Smooth muscle cell (in vitro differentiated cells): ENCODE results near the gene NOX5. TPM values are rescaled to one million over a fixed set of nuclear protein-coding genes. Genes with fewer than 3 reads are reported as not detected.
A peak's percentile ranks its signal among the peaks of the same experiment; 100 is the strongest.

Source experiments
- DNase-seq: peaks from one replicate; lab custom pipeline; 2025; ENCODE audit not compliant: unreplicated experiment; lab: John Stamatoyannopoulos, UW
- H2AFZ ChIP-seq: fragments of 200-600 bp; sonication (generic); 2 replicates; pipeline ENCODE4 v1.6.0; 2016; ENCODE audit warnings: antibody characterized with exemption, low read depth, mild to moderate bottlenecking
- H3F3A ChIP-seq: fragments of 200-600 bp; sonication (generic); 2 replicates; pipeline ENCODE4 v1.6.0; 2017; ENCODE audit warnings: antibody characterized with exemption, low read depth
- H3K27ac ChIP-seq: fragments of 200-600 bp; sonication (generic); 2 replicates; pipeline ENCODE4 v1.5.1; 2016; ENCODE audit warnings: low read depth, mild to moderate bottlenecking
- H3K27me3 ChIP-seq: fragments of 200-600 bp; sonication (generic); 2 replicates; pipeline ENCODE4 v1.6.1; 2016; ENCODE audit warnings: low read depth, mild to moderate bottlenecking
- H3K36me3 ChIP-seq: fragments of 200-600 bp; sonication (generic); 2 replicates; pipeline ENCODE4 v1.5.1; 2016; ENCODE audit warnings: low read depth
- H3K4me1 ChIP-seq: fragments of 200-600 bp; sonication (generic); 2 replicates; pipeline ENCODE4 v1.5.1; 2016; ENCODE audit warnings: low read depth
- H3K4me2 ChIP-seq: fragments of 200-600 bp; sonication (generic); 2 replicates; pipeline ENCODE4 v1.6.0; 2016; ENCODE audit warnings: mild to moderate bottlenecking
- H3K4me3 ChIP-seq: fragments of 200-600 bp; sonication (generic); 2 replicates; pipeline ENCODE4 v1.5.1; 2016; ENCODE audit warnings: mild to moderate bottlenecking
- H3K79me2 ChIP-seq: fragments of 200-600 bp; sonication (generic); 2 replicates; pipeline ENCODE4 v1.6.0; 2016; ENCODE audit warnings: low read depth, mild to moderate bottlenecking
- H3K9ac ChIP-seq: fragments of 200-600 bp; sonication (generic); 2 replicates; pipeline ENCODE4 v1.6.0; 2016; ENCODE audit warnings: low read depth
- H3K9me3 ChIP-seq: fragments of 200-600 bp; sonication (generic); replicated peaks from 2 replicates; pipeline ENCODE4 v1.5.1; 2016; ENCODE audit warnings: low read depth
- H4K20me1 ChIP-seq: fragments of 200-600 bp; sonication (generic); 2 replicates; pipeline ENCODE4 v1.6.0; 2016; ENCODE audit warnings: low read depth
- WGBS: methylation state at CpG from one replicate; pipeline ENCODE4 v1.1.7; 2016; ENCODE audit warnings: low lambda C conversion rate; 5-methylcytosine and 5-hydroxymethylcytosine counted together
- polyA plus RNA-seq: library from polyadenylated mRNA; unstranded; fragments of >200 nt; fragmentation: Nextera tagmentation; extraction: Ambion mirVana; gene quantifications from 2 replicates; pipeline ENCODE4 v1.2.1, GENCODE V29; 2016
- total RNA-seq: library from RNA; depleted of rRNA; stranded (reverse); fragments of >200 nt; gene quantifications from 2 replicates; pipeline ENCODE4 v1.2.3, GENCODE V29; 2014
- TF ChIP-seq, protein P1 (sequence below): fragments of 200-600 bp; sonication (generic); IDR thresholded peaks from 2 replicates; pipeline ENCODE4 v1.5.1; 2017; ENCODE audit warnings: borderline replicate concordance, mild to moderate bottlenecking, antibody characterized with exemption; ENCODE audit not compliant: insufficient read depth, poor library complexity, severe bottlenecking

The NOX5 gene
- total and polyA plus RNA-seq, 2 experiments from 2014 or later, result 0.16 to 0.22 TPM

DNA sequence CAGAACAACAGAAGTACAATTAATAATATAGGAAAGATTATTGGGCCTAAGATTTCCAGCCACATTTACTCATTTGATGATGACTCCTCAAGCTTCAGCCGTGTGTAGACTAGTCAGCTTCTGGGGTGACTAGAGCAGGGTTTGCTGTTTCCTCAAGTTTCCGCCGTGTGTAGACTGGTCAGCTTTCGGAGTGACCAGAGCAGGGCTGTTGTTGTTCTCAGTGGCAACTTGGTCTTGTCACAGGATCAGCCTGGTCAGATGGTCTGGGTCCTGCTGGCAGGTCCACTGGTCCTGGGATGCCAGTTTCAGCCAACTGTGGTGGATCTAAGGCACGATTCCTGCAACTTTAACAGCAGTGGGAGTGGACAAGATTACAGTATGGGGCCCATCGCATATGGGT lies 21.8 kb upstream of the NOX5 start:
- Histone ChIP-seq H3K9ac (no peak overlapping the region), H3K27me3 (no peaks in the 10 kb centered on the region), H3K36me3 (no peaks in the 10 kb centered on the region), H3K27ac (peak overlapping the region; percentile 26), H3K4me3 (no peak overlapping the region), H2AFZ (no peak overlapping the region), H3K4me2 (peak overlapping the region; percentile 28), H3K79me2 (no peaks in the 10 kb centered on the region), H4K20me1 (no peaks in the 10 kb centered on the region), H3K9me3 (no peaks in the 10 kb centered on the region), H3F3A (peaks cover 22% of the 10 kb centered on the region), H3K4me1 (no peaks in the 10 kb centered on the region)
- 86% methylated on average over 6 of the region's 6 CpGs for WGBS
- DNase-seq, result no peak
- TF ChIP-seq, protein P1, sequence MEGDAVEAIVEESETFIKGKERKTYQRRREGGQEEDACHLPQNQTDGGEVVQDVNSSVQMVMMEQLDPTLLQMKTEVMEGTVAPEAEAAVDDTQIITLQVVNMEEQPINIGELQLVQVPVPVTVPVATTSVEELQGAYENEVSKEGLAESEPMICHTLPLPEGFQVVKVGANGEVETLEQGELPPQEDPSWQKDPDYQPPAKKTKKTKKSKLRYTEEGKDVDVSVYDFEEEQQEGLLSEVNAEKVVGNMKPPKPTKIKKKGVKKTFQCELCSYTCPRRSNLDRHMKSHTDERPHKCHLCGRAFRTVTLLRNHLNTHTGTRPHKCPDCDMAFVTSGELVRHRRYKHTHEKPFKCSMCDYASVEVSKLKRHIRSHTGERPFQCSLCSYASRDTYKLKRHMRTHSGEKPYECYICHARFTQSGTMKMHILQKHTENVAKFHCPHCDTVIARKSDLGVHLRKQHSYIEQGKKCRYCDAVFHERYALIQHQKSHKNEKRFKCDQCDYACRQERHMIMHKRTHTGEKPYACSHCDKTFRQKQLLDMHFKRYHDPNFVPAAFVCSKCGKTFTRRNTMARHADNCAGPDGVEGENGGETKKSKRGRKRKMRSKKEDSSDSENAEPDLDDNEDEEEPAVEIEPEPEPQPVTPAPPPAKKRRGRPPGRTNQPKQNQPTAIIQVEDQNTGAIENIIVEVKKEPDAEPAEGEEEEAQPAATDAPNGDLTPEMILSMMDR, result no peak

DNA sequence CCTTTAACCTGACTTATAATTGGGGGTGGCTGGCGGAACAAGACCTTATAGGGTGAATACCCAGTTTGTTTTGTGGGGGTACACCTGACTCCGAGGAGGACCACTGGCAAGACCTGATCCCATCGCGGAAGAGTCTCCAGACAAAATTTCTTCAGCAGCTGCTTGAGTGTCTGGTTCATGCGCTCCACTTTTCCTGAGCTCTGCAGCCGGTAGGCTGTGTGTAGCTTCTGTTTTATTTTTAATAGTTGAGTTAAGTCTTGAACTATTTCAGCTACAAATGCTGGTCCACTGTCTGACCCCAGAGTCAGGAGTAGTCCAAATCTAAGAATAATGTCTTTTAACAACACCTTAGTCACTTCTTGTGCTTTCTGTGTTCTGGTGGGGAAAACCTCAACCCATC lies 21.2 kb upstream of the NOX5 start:
- H3K4me1 ChIP-seq, result no peaks in the 10 kb centered on the region
- no peaks in the 10 kb centered on the region for H3K9me3 ChIP-seq
- 85% methylated on average over 6 of the region's 6 CpGs for WGBS
- no peak overlapping the region for H2AFZ ChIP-seq
- no peaks in the 10 kb centered on the region for H4K20me1 ChIP-seq
- no peaks in the 10 kb centered on the region for H3K36me3 ChIP-seq
- peak overlapping the region; percentile 28 for H3K4me2 ChIP-seq
- H3K4me3 ChIP-seq, result no peak overlapping the region
- H3F3A ChIP-seq, result peaks cover 22% of the 10 kb centered on the region
- TF ChIP-seq, protein P1, result no peak
- no peaks in the 10 kb centered on the region for H3K79me2 ChIP-seq
- no peaks in the 10 kb centered on the region for H3K27me3 ChIP-seq
- peak overlapping the region; percentile 25 for H3K27ac ChIP-seq
- no peak for DNase-seq
- H3K9ac ChIP-seq, result no peak overlapping the region

DNA sequence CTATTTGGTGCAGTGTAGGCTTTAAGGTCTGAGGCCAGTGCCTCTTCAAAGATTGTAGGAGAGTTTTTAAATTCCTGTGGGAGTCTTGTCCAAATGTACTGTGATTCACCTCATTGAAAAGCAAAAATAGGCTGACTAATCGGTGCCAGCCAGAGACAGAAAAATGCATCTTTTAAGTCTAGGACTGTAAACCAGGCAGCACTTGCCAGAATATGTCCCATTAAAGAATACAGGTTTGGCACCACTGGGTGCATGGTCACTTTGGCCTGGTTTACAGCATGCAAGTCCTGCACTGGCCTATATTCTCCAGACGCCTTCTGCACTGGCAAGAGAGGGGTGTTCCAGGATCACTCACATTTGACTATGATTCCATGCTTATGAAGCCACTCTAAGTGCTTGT lies 20.3 kb upstream of the NOX5 start:
- peaks cover 22% of the 10 kb centered on the region for H3F3A ChIP-seq
- no peaks in the 10 kb centered on the region for H3K27me3 ChIP-seq
- H3K9me3 ChIP-seq, result no peaks in the 10 kb centered on the region
- H4K20me1 ChIP-seq, result no peaks in the 10 kb centered on the region
- WGBS, result 33% methylated on average over 2 of the region's 2 CpGs
- DNase-seq, result no peak
- no peak overlapping the region for H2AFZ ChIP-seq
- H3K4me3 ChIP-seq, result no peak overlapping the region
- no peak overlapping the region for H3K27ac ChIP-seq
- no peaks in the 10 kb centered on the region for H3K4me1 ChIP-seq
- H3K4me2 ChIP-seq, result peak overlapping the region; percentile 28
- TF ChIP-seq, protein P1, result no peak
- no peaks in the 10 kb centered on the region for H3K36me3 ChIP-seq
- H3K9ac ChIP-seq, result no peak overlapping the region
- H3K79me2 ChIP-seq, result no peaks in the 10 kb centered on the region

DNA sequence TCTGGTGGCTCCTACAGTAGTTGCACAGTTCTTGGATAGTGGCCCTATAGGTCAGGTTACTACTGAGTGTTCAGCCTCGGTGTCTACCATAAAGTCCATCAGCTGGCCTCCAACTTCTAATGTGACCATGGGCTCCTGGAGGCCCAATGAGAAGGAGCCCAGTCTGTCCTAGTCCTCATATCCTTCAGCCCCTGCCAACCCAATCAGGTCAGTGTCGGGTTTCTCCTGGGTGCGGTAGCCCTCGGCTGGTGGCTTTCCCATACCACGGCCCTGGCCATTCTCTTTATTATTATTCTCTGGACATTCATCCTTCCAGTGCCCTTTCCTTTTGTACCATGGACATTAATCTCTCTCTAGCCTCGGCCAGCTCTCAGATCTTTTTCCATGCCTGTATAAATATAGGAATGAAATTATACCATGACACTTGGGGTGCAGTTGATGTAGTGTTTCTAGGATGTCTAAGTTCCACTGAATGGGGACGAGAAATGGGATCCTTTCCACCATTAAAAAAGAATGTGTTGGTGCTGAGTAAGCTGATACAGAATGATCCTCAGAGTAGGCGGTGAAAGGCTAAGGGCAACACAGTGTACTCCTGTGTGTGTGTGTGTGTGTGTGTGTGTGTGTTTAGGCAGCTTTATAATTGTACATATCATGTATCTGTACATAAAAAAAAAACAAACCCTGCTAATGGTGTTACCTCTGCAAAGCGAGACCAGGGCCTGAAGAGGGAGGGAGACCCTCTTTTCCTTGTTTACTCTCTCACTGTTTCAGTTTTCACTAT lies 19.3 kb upstream of the NOX5 start:
- H3K27me3 ChIP-seq, result no peaks in the 10 kb centered on the region
- DNase-seq, result no peak
- H3F3A ChIP-seq, result peaks cover 21% of the 10 kb centered on the region
- no peaks in the 10 kb centered on the region for H3K9me3 ChIP-seq
- no peaks in the 10 kb centered on the region for H4K20me1 ChIP-seq
- H3K36me3 ChIP-seq, result no peaks in the 10 kb centered on the region
- no peak overlapping the region for H3K27ac ChIP-seq
- H3K79me2 ChIP-seq, result no peaks in the 10 kb centered on the region
- H2AFZ ChIP-seq, result no peak overlapping the region
- H3K4me1 ChIP-seq, result no peaks in the 10 kb centered on the region
- H3K4me2 ChIP-seq, result peak overlapping the region; percentile 25
- H3K4me3 ChIP-seq, result no peak overlapping the region
- whole genome bisulfite sequencing, result 81% methylated on average over 9 of the region's 9 CpGs
- H3K9ac ChIP-seq, result no peak overlapping the region
- TF ChIP-seq, protein P1, result no peak
